MM.1S (cell line): ENCODE measurements around the gene ARID2.

Experiments used
- DNase-seq: peaks from one replicate; pipeline ENCODE4 v3.0.0-alpha.2; 2015
- H2AFZ ChIP-seq: fragments of 300-600 bp; sonication (generic); 2 replicates; pipeline ENCODE4 v1.6.0; 2016; ENCODE audit warnings: antibody characterized with exemption, low read length
- H3F3A ChIP-seq: fragments of 300-600 bp; sonication (generic); 2 replicates; pipeline ENCODE4 v1.6.1; 2016; ENCODE audit warnings: mild to moderate bottlenecking, antibody characterized with exemption, low read length, moderate library complexity, mixed read lengths; ENCODE audit not compliant: insufficient read depth
- H3K27ac ChIP-seq: fragments of 300-600 bp; sonication (generic); 2 replicates; pipeline ENCODE4 v1.5.1; 2016; ENCODE audit warnings: mild to moderate bottlenecking, low read length
- H3K27me3 ChIP-seq: fragments of 300-600 bp; sonication (generic); replicated peaks from 2 replicates; pipeline ENCODE4 v1.6.0; 2016; ENCODE audit warnings: low read length; ENCODE audit not compliant: insufficient read depth
- H3K36me3 ChIP-seq: fragments of 300-600 bp; sonication (generic); replicated peaks from 2 replicates; pipeline ENCODE4 v1.6.1; 2016; ENCODE audit warnings: mild to moderate bottlenecking, low read length, mixed read lengths; ENCODE audit not compliant: insufficient read depth
- H3K4me1 ChIP-seq: fragments of 300-600 bp; sonication (generic); 2 replicates; pipeline ENCODE4 v1.6.1; 2016; ENCODE audit warnings: low read length, mixed read lengths
- H3K4me2 ChIP-seq: fragments of 300-600 bp; sonication (generic); 2 replicates; pipeline ENCODE4 v1.6.0; 2016; ENCODE audit warnings: low read depth, low read length
- H3K4me3 ChIP-seq: fragments of 300-600 bp; sonication (generic); 2 replicates; pipeline ENCODE4 v1.5.1; 2016; ENCODE audit warnings: low read length, mixed read lengths
- H3K79me2 ChIP-seq: fragments of 300-600 bp; sonication (generic); 2 replicates; pipeline ENCODE4 v1.6.1; 2016; ENCODE audit warnings: mixed run types, low read length, mixed read lengths
- H3K9ac ChIP-seq: fragments of 300-600 bp; sonication (generic); 2 replicates; pipeline ENCODE4 v1.6.1; 2016; ENCODE audit warnings: low read length, mixed read lengths
- H3K9me2 ChIP-seq: fragments of 300-600 bp; sonication (generic); replicated peaks from 2 replicates; pipeline ENCODE4 v1.6.1; 2016; ENCODE audit warnings: mild to moderate bottlenecking, low read length, mixed read lengths; ENCODE audit not compliant: insufficient read depth
- H3K9me3 ChIP-seq: fragments of 300-600 bp; sonication (generic); replicated peaks from 2 replicates; pipeline ENCODE4 v1.6.1; 2016; ENCODE audit warnings: mild to moderate bottlenecking, low read length, mixed read lengths; ENCODE audit not compliant: insufficient read depth
- H4K20me1 ChIP-seq: fragments of 300-600 bp; sonication (generic); 2 replicates; pipeline ENCODE4 v1.6.1; 2016; ENCODE audit warnings: mild to moderate bottlenecking, low read length, moderate library complexity, mixed read lengths; ENCODE audit not compliant: insufficient read depth
- CTCF ChIP-seq: fragments of 300-600 bp; sonication (generic); IDR thresholded peaks from 2 replicates; pipeline ENCODE4 v1.5.1; 2016; ENCODE audit warnings: antibody characterized with exemption, low read length, mixed read lengths
- EZH2 ChIP-seq: fragments of 300-600 bp; sonication (generic); optimal IDR thresholded peaks from 2 replicates; pipeline ENCODE3; 2017; ENCODE audit warnings: low read depth, mild to moderate bottlenecking, antibody characterized with exemption, low read length, mixed read lengths
- EZH2phosphoT487 ChIP-seq: fragments of 300-600 bp; sonication (generic); IDR thresholded peaks from 2 replicates; pipeline ENCODE4 v1.6.1; 2018; ENCODE audit warnings: antibody characterized with exemption, low read length

The ARID2 gene

DNA sequence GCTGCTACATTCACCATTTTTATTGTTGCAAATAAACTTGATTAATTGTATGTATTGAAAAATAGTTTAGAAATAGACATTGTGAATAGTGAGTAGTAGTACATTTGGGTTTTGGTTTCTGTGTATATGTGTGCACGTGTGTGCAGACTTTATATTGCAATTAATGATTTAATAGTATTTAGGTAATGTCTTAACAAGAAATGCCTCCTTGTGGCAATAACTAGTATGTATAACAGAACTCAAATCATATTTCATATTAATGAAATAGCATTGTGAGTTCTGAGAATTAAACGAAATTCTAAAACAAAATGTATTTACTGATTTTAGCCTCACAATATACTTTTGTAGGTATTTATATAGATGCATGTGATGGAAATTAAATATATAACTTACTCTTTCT lies 160.8 kb downstream of the ARID2 start:
- H2AFZ ChIP-seq: no peak overlapping the region
- no peaks in the 10 kb centered on the region for H3K4me1 ChIP-seq
- no peak overlapping the region for H3K27ac ChIP-seq
- no peak for DNase-seq
- H4K20me1 ChIP-seq: no peaks in the 10 kb centered on the region
- H3K79me2 ChIP-seq: no peaks in the 10 kb centered on the region
- no peak overlapping the region for H3K9ac ChIP-seq
- H3K36me3 ChIP-seq: peaks cover 26% of the 10 kb centered on the region
- H3F3A ChIP-seq: no peaks in the 10 kb centered on the region
- no peaks in the 10 kb centered on the region for H3K9me2 ChIP-seq
- no peak overlapping the region for H3K4me2 ChIP-seq
- no peak overlapping the region for H3K4me3 ChIP-seq
- no peaks in the 10 kb centered on the region for H3K9me3 ChIP-seq
- TF ChIP-seq EZH2phosphoT487 (no peak), EZH2 (no peak), CTCF (no peak)
- H3K27me3 ChIP-seq: no peaks in the 10 kb centered on the region

DNA sequence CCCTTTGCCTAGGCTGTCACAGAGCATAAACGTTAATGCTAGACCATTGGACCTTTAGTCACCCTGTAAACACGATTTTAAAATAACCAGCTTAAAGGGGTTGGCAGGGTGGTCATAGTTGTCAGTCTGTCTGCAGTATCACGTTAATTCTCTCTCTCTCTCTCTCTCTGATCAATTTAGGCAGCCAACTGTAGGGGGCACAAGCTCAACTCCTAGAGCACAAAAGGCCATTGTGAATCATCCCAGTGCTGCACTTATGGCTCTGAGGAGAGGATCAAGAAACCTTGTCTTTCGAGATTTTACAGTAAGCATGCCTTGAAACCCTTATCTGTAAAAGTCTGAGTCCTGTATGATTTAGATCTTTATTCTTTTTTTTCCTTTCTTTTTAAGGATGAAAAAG lies 163.7 kb downstream of the ARID2 start:
- Histone ChIP-seq H3K27me3 (no peaks in the 10 kb centered on the region), H3K79me2 (no peaks in the 10 kb centered on the region), H3K9me3 (no peaks in the 10 kb centered on the region), H3K36me3 (peaks cover 30% of the 10 kb centered on the region), H4K20me1 (no peaks in the 10 kb centered on the region), H2AFZ (no peak overlapping the region), H3K9ac (no peak overlapping the region), H3K9me2 (no peaks in the 10 kb centered on the region), H3K4me3 (no peak overlapping the region), H3K4me2 (no peak overlapping the region), H3K4me1 (no peaks in the 10 kb centered on the region), H3K27ac (no peak overlapping the region), H3F3A (peaks cover 4% of the 10 kb centered on the region; the same call in 1 of the 2 replicates)
- no peak for DNase-seq
- TF ChIP-seq CTCF (peak; percentile 8; the same call in 1 of the 2 replicates), EZH2phosphoT487 (no peak), EZH2 (no peak)

- Histone ChIP-seq H3K36me3 (peaks cover 30% of the 10 kb centered on the region), H3F3A (peaks cover 4% of the 10 kb centered on the region; the same call in 1 of the 2 replicates), H3K9ac (no peak overlapping the region), H4K20me1 (no peaks in the 10 kb centered on the region), H3K4me3 (no peak overlapping the region), H3K79me2 (no peaks in the 10 kb centered on the region), H3K9me2 (no peaks in the 10 kb centered on the region), H2AFZ (no peak overlapping the region), H3K4me1 (no peaks in the 10 kb centered on the region), H3K9me3 (no peaks in the 10 kb centered on the region), H3K4me2 (no peak overlapping the region), H3K27ac (no peak overlapping the region), H3K27me3 (no peaks in the 10 kb centered on the region)
- no peak for DNase-seq
- no peak for TF ChIP-seq CTCF
- no peak for TF ChIP-seq EZH2phosphoT487
- TF ChIP-seq EZH2: no peak
These were observed 166.5 kb downstream of the ARID2 start for GRCh38 chr12:45895961-45896360.
